Mucosa of rectum (tissue), 2 donors: Measurements from ENCODE around the gene NBAS.
"Not testable (repeated sequence)": the region's sequence is repeated elsewhere in the genome, so short reads cannot be mapped to it uniquely, and the experiment has no call there.

Experiments
- H3K27ac ChIP-seq, 2 donors: one replicate each; pipeline ENCODE4 v1.7.0; 2013; ENCODE audit warnings: inconsistent platforms in 2 of 2, low read depth in 2 of 2, low read length in 2 of 2
- H3K27me3 ChIP-seq, 2 donors: one replicate each; pipeline ENCODE4 v1.7.0; 2013; ENCODE audit warnings: low read length in 2 of 2; ENCODE audit not compliant: control insufficient read depth in 2 of 2, insufficient read depth in 2 of 2
- H3K36me3 ChIP-seq, 2 donors: one replicate each; pipeline ENCODE4 v1.7.0; 2013; ENCODE audit warnings: low read length in 2 of 2; ENCODE audit not compliant: control insufficient read depth in 2 of 2, insufficient read depth in 2 of 2
- H3K4me1 ChIP-seq, 2 donors: one replicate each; pipeline ENCODE4 v1.7.0; 2013; ENCODE audit warnings: low read length in 2 of 2, mild to moderate bottlenecking in 1 of 2; ENCODE audit not compliant: control insufficient read depth in 2 of 2, insufficient read depth in 2 of 2
- H3K4me3 ChIP-seq, 2 donors: one replicate each; pipeline ENCODE4 v1.7.0; 2013; ENCODE audit warnings: low read length in 2 of 2
- H3K9ac ChIP-seq, 2 donors: one replicate each; pipeline ENCODE4 v1.7.0; 2013; ENCODE audit warnings: low read length in 2 of 2, low read depth in 1 of 2, mild to moderate bottlenecking in 1 of 2
- H3K9me3 ChIP-seq, 2 donors: one replicate each; pipeline ENCODE4 v1.7.0; 2013; ENCODE audit warnings: low read length in 2 of 2; ENCODE audit not compliant: control insufficient read depth in 2 of 2
- donor health status: healthy.
- donor health status: Normal muscosa, but diverticular disease.

The NBAS gene

GRCh38 chr2:15448250-15448839, 112.8 kb downstream of the NBAS start:
- Histone ChIP-seq H3K27ac (no peak overlapping the region), H3K36me3 (peaks cover 2 to 5% of the 10 kb centered on the region in 2 donors), H3K27me3 (no peaks in the 10 kb centered on the region), H3K4me1 (no peaks in the 10 kb centered on the region), H3K4me3 (no peak overlapping the region), H3K9ac (no peak overlapping the region), H3K9me3 (no peaks in the 10 kb centered on the region)

GRCh38 chr2:15447381-15447780, 113.8 kb downstream of the NBAS start:
- Histone ChIP-seq H3K9me3 (no peaks in the 10 kb centered on the region), H3K36me3 (no peaks in the 10 kb centered on the region), H3K9ac (no peak overlapping the region), H3K4me1 (no peaks in the 10 kb centered on the region), H3K27ac (no peak overlapping the region), H3K27me3 (no peaks in the 10 kb centered on the region), H3K4me3 (no peak overlapping the region)

GRCh38 chr2:15446961-15447360, 114.2 kb downstream of the NBAS start:
- no peak overlapping the region for H3K9ac ChIP-seq
- no peaks in the 10 kb centered on the region for H3K36me3 ChIP-seq
- no peak overlapping the region for H3K27ac ChIP-seq
- no peaks in the 10 kb centered on the region for H3K9me3 ChIP-seq
- H3K27me3 ChIP-seq: no peaks in the 10 kb centered on the region
- no peak overlapping the region for H3K4me3 ChIP-seq
- no peaks in the 10 kb centered on the region for H3K4me1 ChIP-seq

GRCh38 chr2:15445891-15446562, 115.1 kb downstream of the NBAS start:
- Histone ChIP-seq H3K4me1 (no peaks in the 10 kb centered on the region), H3K27ac (no peak overlapping the region), H3K9me3 (no peaks in the 10 kb centered on the region), H3K36me3 (no peaks in the 10 kb centered on the region), H3K4me3 (no peak overlapping the region), H3K9ac (no peak overlapping the region), H3K27me3 (no peaks in the 10 kb centered on the region)

- not testable (repeated sequence) for H3K4me1 ChIP-seq, H3K4me3 ChIP-seq, H3K36me3 ChIP-seq, H3K9me3 ChIP-seq, H3K27ac ChIP-seq, H3K9ac ChIP-seq, H3K27me3 ChIP-seq
Measured at GRCh38 chr2:15439768-15440524, 121.2 kb downstream of the NBAS start.

GRCh38 chr2:15439366-15439765, 121.8 kb downstream of the NBAS start:
- not testable (repeated sequence) for H3K4me3 ChIP-seq, H3K4me1 ChIP-seq, H3K27me3 ChIP-seq

GRCh38 chr2:15436195-15436594, 124.9 kb downstream of the NBAS start:
- no peak overlapping the region for H3K4me3 ChIP-seq
- H3K27me3 ChIP-seq: no peaks in the 10 kb centered on the region
- H3K36me3 ChIP-seq: no peaks in the 10 kb centered on the region
- no peak overlapping the region for H3K27ac ChIP-seq
- H3K9ac ChIP-seq: no peak overlapping the region
- no peaks in the 10 kb centered on the region for H3K4me1 ChIP-seq
- H3K9me3 ChIP-seq: no peaks in the 10 kb centered on the region

More at GRCh38 chr2:15439366-15439765, 121.8 kb downstream of the NBAS start:
- H3K27ac ChIP-seq, H3K9ac ChIP-seq, H3K9me3 ChIP-seq, H3K36me3 ChIP-seq: not testable (repeated sequence)

GRCh38 chr2:15435474-15435873, 125.7 kb downstream of the NBAS start:
- no peaks in the 10 kb centered on the region for H3K27me3 ChIP-seq
- no peak overlapping the region for H3K27ac ChIP-seq
- no peaks in the 10 kb centered on the region for H3K36me3 ChIP-seq
- H3K4me1 ChIP-seq: no peaks in the 10 kb centered on the region
- no peak overlapping the region for H3K4me3 ChIP-seq
- no peak overlapping the region for H3K9ac ChIP-seq
- H3K9me3 ChIP-seq: no peaks in the 10 kb centered on the region

GRCh38 chr2:15432642-15433256, 128.4 kb downstream of the NBAS start:
- Histone ChIP-seq H3K27me3 (no peaks in the 10 kb centered on the region), H3K9ac (no peak overlapping the region)

GRCh38 chr2:15429032-15429431, 132.1 kb downstream of the NBAS start:
- H3K27ac ChIP-seq: no peak overlapping the region
- no peak overlapping the region for H3K9ac ChIP-seq
- peaks cover 0 to 3% of the 10 kb centered on the region in 2 donors for H3K36me3 ChIP-seq
- H3K9me3 ChIP-seq: no peaks in the 10 kb centered on the region
- no peaks in the 10 kb centered on the region for H3K27me3 ChIP-seq
- H3K4me3 ChIP-seq: no peak overlapping the region
- H3K4me1 ChIP-seq: peaks cover 0 to 2% of the 10 kb centered on the region in 2 donors

More at GRCh38 chr2:15432642-15433256, 128.4 kb downstream of the NBAS start:
- no peaks in the 10 kb centered on the region for H3K9me3 ChIP-seq
- no peak overlapping the region for H3K27ac ChIP-seq
- no peaks in the 10 kb centered on the region for H3K4me1 ChIP-seq
- H3K36me3 ChIP-seq: no peaks in the 10 kb centered on the region
- no peak overlapping the region for H3K4me3 ChIP-seq
